Heart right ventricle (tissue), 16 donors: ENCODE results near the gene ADAMTS20. TPM values are rescaled to one million over a fixed set of nuclear protein-coding genes. Genes with fewer than 3 reads are reported as not detected.
A peak's percentile ranks its signal among the peaks of the same experiment; 100 is the strongest.

Source experiments
- ATAC-seq, 8 donors: fragments of 200-7000 bp; cut with Tn5 transposase; one replicate each; pipeline ENCODE4 v1.9.1; 2020; ENCODE audit warnings: mild to moderate bottlenecking in 8 of 8, moderate library complexity in 8 of 8, moderate number of reproducible peaks in 1 of 8
- DNase-seq, 2 donors: peaks; one replicate each; pipeline ENCODE4 v3.0.0-alpha.2; 2020
- H3K27ac ChIP-seq, 10 donors: fragments of 200-600 bp; sonication (generic) in 2 of 10; one replicate each; pipeline versions ENCODE4 v1.5.0 to v1.8.0; 2020 to 2022; ENCODE audit warnings: mild to moderate bottlenecking in 3 of 10
- H3K27me3 ChIP-seq, 7 donors: fragments of 200-600 bp; one replicate each; pipeline ENCODE4 v1.8.0; 2021 to 2022; ENCODE audit warnings: mild to moderate bottlenecking in 2 of 7
- H3K36me3 ChIP-seq, 9 donors: fragments of 200-600 bp; sonication (generic) in 1 of 9; one replicate each; pipeline versions ENCODE4 v1.5.0 to v1.8.0; 2020 to 2022; ENCODE audit warnings: mild to moderate bottlenecking in 2 of 9
- H3K4me1 ChIP-seq, 9 donors: fragments of 200-600 bp; sonication (generic) in 1 of 9; one replicate each; pipeline versions ENCODE4 v1.5.0 to v1.8.0; 2020 to 2022; ENCODE audit warnings: mild to moderate bottlenecking in 4 of 9
- H3K4me3 ChIP-seq, 10 donors: fragments of 200-600 bp; sonication (generic) in 2 of 10; one replicate each; pipeline versions ENCODE4 v1.5.0 to v1.8.0; 2020 to 2022; ENCODE audit warnings: mild to moderate bottlenecking in 7 of 10, moderate library complexity in 2 of 10
- H3K9me3 ChIP-seq, 11 donors: fragments of 200-600 bp in 10 of 11; sonication (generic) in 2 of 11; one replicate each; pipeline versions ENCODE4 v1.5.0 to v1.8.0; 2013 to 2022; ENCODE audit warnings: mild to moderate bottlenecking in 2 of 11, control low read depth in 1 of 11, moderate library complexity in 1 of 11
- WGBS, 2 donors: extraction: QIAGEN DNeasy Blood & Tissue Kit; methylation state at CpG; one replicate each; pipeline ENCODE4 v1.1.7; 2013; ENCODE audit warnings: inconsistent platforms in 1 of 2; 5-methylcytosine and 5-hydroxymethylcytosine counted together
- intact Hi-C, 10 donors: fragments of 100-400 bp; cut with DNase I; formaldehyde crosslinking; loops; one replicate each; pipeline versions ENCODE4 v1.11.1 to v1.14.2; 2022
- polyA plus RNA-seq, 2 donors: library from polyadenylated mRNA; stranded (reverse); fragments of 200-250 nt; gene quantifications; one replicate each; pipeline ENCODE4 v1.2.3, GENCODE V29; 2013
- total RNA-seq, 10 donors: library from RNA; stranded (reverse); fragmentation: NEBNext Ultra II Directional in 3 of 10; extraction: Animal tissue kit (Norgen Biotek cat#: 25700) in 3 of 10; gene quantifications; one replicate each; pipeline versions ENCODE4 v1.2.1 to v1.2.4, GENCODE V29; 2021 to 2023
- TF ChIP-seq, protein P1 (sequence below), 9 donors: fragments of 200-600 bp; sonication (generic) in 2 of 9; IDR thresholded peaks; one replicate each; pipeline versions ENCODE4 v1.5.0 to v1.8.0; 2021 to 2022; ENCODE audit warnings: antibody characterized with exemption in 9 of 9, mild to moderate bottlenecking in 5 of 9, moderate library complexity in 1 of 9
- donor health status: Arrhythmogenic right ventricular cardiomyopathy.
- donor health status: ischemic (EF 13 %, LVEDD 7.1; RV severe dilation, severe dysfunction).
- donor health status: healthy with polysubstance abuse.
- donor health status: DM: no; HTN: yes; CAD: no.
- donor health status: DM: no; HTN: no; CAD: no.
- donor health status: ischemic (EF 25% LVEDD 6.9; RV normal size, moderate dysfunction).
- donor health status: ischemic (EF 25% LVEDD 5.7; RV mildly dilated, moderate dysfunction).
- donor health status: healthy.
- donor health status: DM: yes; HTN: yes; CAD: no.
- donor health status: Ischemic cardiomyopathy.
- donor health status: ischemic (EF 35%, LVEDD 5.7; RV mildly dilated, moderate dysfunction).
- donor health status: nonischemic (EF 11% LVEDD 7.7; RV severe dilation, severe dysfunction).
- donor health status: DM: yes; HTN: yes; CAD: no.
- donor health status: PGD.
- donor health status: ischemic (EF 29% LVEDD 5.4; RV normal size, mild dysfunction).
- donor health status: nonischemic (EF 23%, LVEDD 6.1; RV moderate dilation, normal function).

Gene ADAMTS20
- total and polyA plus RNA-seq, 12 donors = not detected

- ATAC-seq (no peak), DNase-seq (no peak)
- no peak overlapping the region for H3K27ac ChIP-seq
- peaks cover 0 to 20% (median 0%) of the 10 kb centered on the region in 7 donors for H3K27me3 ChIP-seq
- no peak overlapping the region for H3K4me3 ChIP-seq
- no peaks in the 10 kb centered on the region for H3K36me3 ChIP-seq
- H3K9me3 ChIP-seq = peaks cover 0 to 20% (median 9%) of the 10 kb centered on the region in 11 donors
- WGBS, 2 donors = 86% methylated on average over 4 of the region's 4 CpGs
- TF ChIP-seq, protein P1, sequence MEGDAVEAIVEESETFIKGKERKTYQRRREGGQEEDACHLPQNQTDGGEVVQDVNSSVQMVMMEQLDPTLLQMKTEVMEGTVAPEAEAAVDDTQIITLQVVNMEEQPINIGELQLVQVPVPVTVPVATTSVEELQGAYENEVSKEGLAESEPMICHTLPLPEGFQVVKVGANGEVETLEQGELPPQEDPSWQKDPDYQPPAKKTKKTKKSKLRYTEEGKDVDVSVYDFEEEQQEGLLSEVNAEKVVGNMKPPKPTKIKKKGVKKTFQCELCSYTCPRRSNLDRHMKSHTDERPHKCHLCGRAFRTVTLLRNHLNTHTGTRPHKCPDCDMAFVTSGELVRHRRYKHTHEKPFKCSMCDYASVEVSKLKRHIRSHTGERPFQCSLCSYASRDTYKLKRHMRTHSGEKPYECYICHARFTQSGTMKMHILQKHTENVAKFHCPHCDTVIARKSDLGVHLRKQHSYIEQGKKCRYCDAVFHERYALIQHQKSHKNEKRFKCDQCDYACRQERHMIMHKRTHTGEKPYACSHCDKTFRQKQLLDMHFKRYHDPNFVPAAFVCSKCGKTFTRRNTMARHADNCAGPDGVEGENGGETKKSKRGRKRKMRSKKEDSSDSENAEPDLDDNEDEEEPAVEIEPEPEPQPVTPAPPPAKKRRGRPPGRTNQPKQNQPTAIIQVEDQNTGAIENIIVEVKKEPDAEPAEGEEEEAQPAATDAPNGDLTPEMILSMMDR (IDR thresholded peaks at IDR 0.05) = no peak
- H3K4me1 ChIP-seq = no peaks in the 10 kb centered on the region
- intact Hi-C loops = no loop called here
Measured at GRCh38 chr12:43459285-43459684, 92.7 kb downstream of the ADAMTS20 start.

DNA sequence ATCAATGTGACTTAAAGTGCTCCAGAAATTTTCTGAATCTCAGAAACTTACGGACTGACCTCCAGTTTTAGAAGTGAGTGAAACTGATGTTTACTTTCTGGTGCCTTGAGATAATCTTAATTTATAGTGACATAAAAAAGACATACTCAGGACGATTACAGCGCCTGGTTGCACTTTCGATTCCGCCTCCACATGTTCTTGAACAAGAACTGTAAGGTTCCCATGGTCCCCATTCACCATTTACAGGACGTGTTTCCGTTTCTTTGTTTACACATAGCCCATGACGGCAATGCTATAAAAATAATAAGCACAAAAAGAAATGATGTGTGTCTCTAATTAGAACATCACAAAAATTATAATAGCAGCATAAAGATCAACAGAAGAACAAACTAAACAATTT is 98.2 kb downstream of the ADAMTS20 start:
- intact Hi-C loops = no loop called here
- ATAC-seq (no peak), DNase-seq (no peak)
- Histone ChIP-seq H3K36me3 (no peaks in the 10 kb centered on the region), H3K27ac (no peak overlapping the region), H3K9me3 (peaks cover 0 to 20% (median 9%) of the 10 kb centered on the region in 11 donors), H3K27me3 (peaks cover 0 to 6% (median 0%) of the 10 kb centered on the region in 7 donors), H3K4me1 (no peaks in the 10 kb centered on the region), H3K4me3 (no peak overlapping the region)
- TF ChIP-seq, protein P1 (IDR thresholded peaks at IDR 0.05) = no peak
- WGBS, 2 donors = 88 to 91% methylated on average over 8 of the region's 8 CpGs

- Histone ChIP-seq H3K4me3 (no peak overlapping the region), H3K36me3 (no peaks in the 10 kb centered on the region), H3K27ac (no peak overlapping the region), H3K9me3 (no peaks in the 10 kb centered on the region), H3K4me1 (no peaks in the 10 kb centered on the region), H3K27me3 (peaks cover 0 to 3% (median 0%) of the 10 kb centered on the region in 7 donors)
- peak in 1 of 2 donors; percentile 29 for DNase-seq
- TF ChIP-seq, protein P1 (IDR thresholded peaks at IDR 0.05) = peak; percentile 19 to 78 (median 68)
- 57 to 60% methylated on average over 3 of the region's 3 CpGs for WGBS, 2 donors
- intact Hi-C loops = loop anchor here in 8 of 10 donors (5.0 to 10.0 kb wide), 5 partner anchors 280 to 1480 kb away; no protein-coding TSS in a partner anchor
- no peak for ATAC-seq
Measured at GRCh38 chr12:43444940-43445564, 107.0 kb downstream of the ADAMTS20 start.

GRCh38 chr12:43436597-43436996 is 115.4 kb downstream of the ADAMTS20 start:
- Histone ChIP-seq H3K36me3 (no peaks in the 10 kb centered on the region), H3K4me3 (no peak overlapping the region), H3K27ac (no peak overlapping the region), H3K4me1 (no peaks in the 10 kb centered on the region), H3K27me3 (no peaks in the 10 kb centered on the region), H3K9me3 (no peaks in the 10 kb centered on the region)
- DNase-seq = no peak
- WGBS, 2 donors = 60 to 62% methylated on average over 4 of the region's 4 CpGs
- intact Hi-C loops = no loop called here
- no peak for ATAC-seq
- TF ChIP-seq, protein P1 (IDR thresholded peaks at IDR 0.05) = no peak
